SK-N-MC (cell line): ENCODE measurements around the gene ANKS3.

Experiments
- EZH2 ChIP-seq: fragments of 200-600 bp; sonication (generic); IDR thresholded peaks from one replicate; pipeline ENCODE4 v1.6.1; 2017; ENCODE audit warnings: antibody characterized with exemption
- POLR2AphosphoS5 ChIP-seq: IDR thresholded peaks from 2 replicates; pipeline ENCODE4 v1.6.1; 2012; ENCODE audit warnings: mild to moderate bottlenecking, low read depth, low read length, borderline replicate concordance

GRCh38 chr16:4706871-4707270 lies 27.2 kb downstream of the ANKS3 start:
- no peak for TF ChIP-seq POLR2AphosphoS5
- no peak for TF ChIP-seq EZH2
